Activated naive CD8-positive, alpha-beta T cell treated with anti-CD3 and anti-CD28 coated beads for 36 hours (primary cell): Measurements from ENCODE around the gene ETS1. TPM values are rescaled to one million over a fixed set of nuclear protein-coding genes. Genes with fewer than 3 reads are reported as not detected.
A peak's percentile ranks its signal among the peaks of the same experiment; 100 is the strongest.

Experiments used
- DNase-seq: peaks from one replicate; pipeline ENCODE4 v3.0.0; 2021
- H3K27ac Mint-ChIP-seq: one replicate; pipeline ENCODE4 v1.8.0; 2022; ENCODE audit warnings: mild to moderate bottlenecking, moderate library complexity, mixed read lengths
- H3K27me3 Mint-ChIP-seq: one replicate; pipeline ENCODE4 v1.8.0; 2022; ENCODE audit warnings: mild to moderate bottlenecking, mixed read lengths
- H3K36me3 Mint-ChIP-seq: one replicate; pipeline ENCODE4 v1.8.0; 2021; ENCODE audit warnings: mild to moderate bottlenecking, mixed read lengths
- H3K4me1 Mint-ChIP-seq: one replicate; pipeline ENCODE4 v1.8.0; 2021; ENCODE audit warnings: mixed read lengths
- H3K4me3 Mint-ChIP-seq: one replicate; pipeline ENCODE4 v1.8.0; 2022; ENCODE audit warnings: mild to moderate bottlenecking, moderate library complexity, mixed read lengths
- H3K9me3 Mint-ChIP-seq: one replicate; pipeline ENCODE4 v1.8.0; 2022; ENCODE audit warnings: mixed read lengths
- total RNA-seq, 2 experiments: library from RNA; stranded (reverse); gene quantifications; one replicate each; pipeline ENCODE4 v1.2.3, GENCODE V29; 2021

The ETS1 gene, protein sequence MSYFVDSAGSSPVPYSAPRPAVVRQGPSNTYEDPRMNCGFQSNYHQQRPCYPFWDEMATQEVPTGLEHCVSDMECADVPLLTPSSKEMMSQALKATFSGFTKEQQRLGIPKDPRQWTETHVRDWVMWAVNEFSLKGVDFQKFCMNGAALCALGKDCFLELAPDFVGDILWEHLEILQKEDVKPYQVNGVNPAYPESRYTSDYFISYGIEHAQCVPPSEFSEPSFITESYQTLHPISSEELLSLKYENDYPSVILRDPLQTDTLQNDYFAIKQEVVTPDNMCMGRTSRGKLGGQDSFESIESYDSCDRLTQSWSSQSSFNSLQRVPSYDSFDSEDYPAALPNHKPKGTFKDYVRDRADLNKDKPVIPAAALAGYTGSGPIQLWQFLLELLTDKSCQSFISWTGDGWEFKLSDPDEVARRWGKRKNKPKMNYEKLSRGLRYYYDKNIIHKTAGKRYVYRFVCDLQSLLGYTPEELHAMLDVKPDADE
- total RNA-seq, result 100 to 1,000 TPM; 426 to 430 TPM

DNA sequence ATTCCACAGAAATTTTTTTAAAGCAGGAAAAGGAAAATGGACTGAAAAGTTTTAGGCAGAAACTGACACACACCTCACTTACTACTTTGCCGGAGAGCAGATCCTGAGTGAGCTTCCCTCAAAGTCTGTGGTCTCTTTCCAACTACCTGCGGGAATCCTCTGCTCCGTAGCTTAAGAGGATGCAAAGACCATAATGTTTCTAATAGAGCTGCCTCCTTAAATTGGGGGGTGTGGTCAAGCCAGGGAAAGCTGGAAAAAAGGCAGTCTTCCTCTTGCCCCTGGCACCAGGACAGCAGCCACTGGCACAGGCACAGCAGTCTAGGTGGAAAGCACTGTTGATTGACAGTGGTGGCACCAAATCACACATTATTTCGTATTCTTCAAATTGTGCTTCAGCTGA lies at the start of gene ETS1:
Gene ETS1 (minus strand): TSS at position 144 of the 400 bp plus-strand sequence. CDS start 14,428 bp downstream, outside the sequence.
- DNase-seq, result no peak
- peaks cover 2% of the 10 kb centered on the region for H3K36me3 Mint-ChIP-seq
- H3K4me1 Mint-ChIP-seq, result peaks cover 25% of the 10 kb centered on the region
- no peak within 1 kb of the TSS for H3K27ac Mint-ChIP-seq
- no peaks in the 10 kb centered on the region for H3K27me3 Mint-ChIP-seq
- peaks cover 3% of the 10 kb centered on the region for H3K9me3 Mint-ChIP-seq
- H3K4me3 Mint-ChIP-seq, result no peak within 1 kb of the TSS

- DNase-seq, result no peak
- Mint-ChIP-seq H3K4me3 (no peak overlapping the region), H3K36me3 (peaks cover 2% of the 10 kb centered on the region), H3K27me3 (no peaks in the 10 kb centered on the region), H3K9me3 (no peaks in the 10 kb centered on the region), H3K27ac (no peak overlapping the region), H3K4me1 (peaks cover 35% of the 10 kb centered on the region)
Measured at GRCh38 chr11:128634395-128634794, 47.0 kb upstream of the ETS1 start.

DNA sequence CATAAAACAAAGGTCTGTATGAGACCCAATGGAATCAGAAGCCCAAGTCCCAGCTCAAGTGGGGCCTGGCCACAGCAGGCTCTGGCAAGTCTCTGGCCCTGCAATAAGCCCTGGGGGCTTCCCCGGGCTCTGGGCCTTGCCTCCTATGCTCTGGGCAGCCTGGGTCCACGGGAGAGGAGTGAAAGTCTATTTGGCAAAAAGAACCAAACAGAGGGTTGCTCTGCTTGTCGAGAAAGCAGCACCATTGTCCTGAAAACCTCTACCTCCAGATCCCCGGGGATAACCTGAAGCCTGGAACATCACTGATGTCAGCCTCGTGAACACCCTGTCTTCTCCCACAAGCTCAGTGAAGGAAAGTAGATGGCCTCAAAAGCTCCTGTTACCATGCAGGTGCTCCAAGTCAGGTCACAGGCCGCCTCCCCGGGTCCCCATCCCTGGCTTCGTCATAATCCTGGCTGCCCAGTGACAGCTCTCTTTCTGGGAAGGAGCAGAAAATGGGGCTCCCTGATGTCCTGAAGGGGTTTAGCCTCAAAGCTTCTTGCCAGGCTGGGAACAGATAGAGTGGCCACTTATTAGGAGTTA lies 46.1 kb upstream of the ETS1 start:
- no peak for DNase-seq
- H3K9me3 Mint-ChIP-seq, result no peaks in the 10 kb centered on the region
- H3K4me1 Mint-ChIP-seq, result peaks cover 42% of the 10 kb centered on the region
- H3K4me3 Mint-ChIP-seq, result no peak overlapping the region
- H3K36me3 Mint-ChIP-seq, result peaks cover 2% of the 10 kb centered on the region
- H3K27me3 Mint-ChIP-seq, result no peaks in the 10 kb centered on the region
- no peak overlapping the region for H3K27ac Mint-ChIP-seq

GRCh38 chr11:128632141-128632791 lies 44.9 kb upstream of the ETS1 start:
- Mint-ChIP-seq H3K9me3 (no peaks in the 10 kb centered on the region), H3K36me3 (peaks cover 2% of the 10 kb centered on the region), H3K27me3 (no peaks in the 10 kb centered on the region), H3K4me1 (peaks cover 50% of the 10 kb centered on the region), H3K4me3 (no peak overlapping the region), H3K27ac (peak overlapping the region; percentile 30)
- DNase-seq, result peak; percentile 41

DNA sequence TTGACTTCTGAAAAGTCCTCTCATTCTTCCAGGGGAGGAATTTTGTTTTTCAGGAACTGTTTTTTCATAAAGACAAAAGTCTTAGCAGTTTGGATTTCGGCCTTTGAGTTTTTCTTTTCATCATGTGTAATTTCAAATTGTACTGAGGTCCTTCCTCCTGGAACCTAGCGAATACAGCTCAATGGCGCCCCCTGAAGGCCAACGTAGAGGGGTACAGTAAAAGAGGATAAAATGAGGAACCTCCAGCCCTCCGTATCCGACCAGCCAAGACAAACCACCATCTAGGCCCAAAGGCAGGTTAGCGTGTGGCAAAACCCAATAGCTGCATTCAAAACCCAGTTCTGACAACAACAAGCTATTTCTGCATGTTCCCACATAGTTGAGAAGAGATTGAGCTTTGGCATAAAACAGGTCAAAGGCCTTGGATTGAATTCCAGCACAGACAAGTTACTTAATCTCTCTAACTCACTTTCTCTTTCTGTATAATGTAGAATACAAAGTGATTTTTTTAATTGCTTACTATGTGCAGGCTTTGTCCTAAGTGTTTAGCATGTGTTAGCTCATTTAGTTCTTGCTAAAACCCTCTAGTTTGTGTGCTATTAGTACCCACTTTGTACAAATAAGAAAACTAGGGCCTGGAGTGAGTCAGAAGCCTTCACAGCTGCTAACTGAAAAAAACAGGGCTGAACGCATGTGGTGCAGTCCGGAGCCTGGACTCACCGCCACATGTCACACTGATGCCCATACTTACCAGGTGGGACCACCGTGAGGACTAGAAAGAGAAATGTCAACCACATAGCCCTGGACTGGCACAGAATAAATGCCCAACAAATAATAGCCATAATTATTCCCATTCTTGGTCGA lies 43.2 kb upstream of the ETS1 start:
- H3K27me3 Mint-ChIP-seq, result no peaks in the 10 kb centered on the region
- DNase-seq, result peak; percentile 86
- peak overlapping the region; percentile 92 for H3K27ac Mint-ChIP-seq
- H3K36me3 Mint-ChIP-seq, result peaks cover 2% of the 10 kb centered on the region
- peak overlapping the region; percentile 69 for H3K4me3 Mint-ChIP-seq
- no peaks in the 10 kb centered on the region for H3K9me3 Mint-ChIP-seq
- H3K4me1 Mint-ChIP-seq, result peaks cover 66% of the 10 kb centered on the region

GRCh38 chr11:128629516-128630106 lies 42.3 kb upstream of the ETS1 start:
- Mint-ChIP-seq H3K36me3 (peaks cover 2% of the 10 kb centered on the region), H3K9me3 (no peaks in the 10 kb centered on the region), H3K4me3 (peak overlapping the region; percentile 71), H3K27ac (peak overlapping the region; percentile 92), H3K4me1 (peaks cover 76% of the 10 kb centered on the region), H3K27me3 (no peaks in the 10 kb centered on the region)
- no peak for DNase-seq

DNA sequence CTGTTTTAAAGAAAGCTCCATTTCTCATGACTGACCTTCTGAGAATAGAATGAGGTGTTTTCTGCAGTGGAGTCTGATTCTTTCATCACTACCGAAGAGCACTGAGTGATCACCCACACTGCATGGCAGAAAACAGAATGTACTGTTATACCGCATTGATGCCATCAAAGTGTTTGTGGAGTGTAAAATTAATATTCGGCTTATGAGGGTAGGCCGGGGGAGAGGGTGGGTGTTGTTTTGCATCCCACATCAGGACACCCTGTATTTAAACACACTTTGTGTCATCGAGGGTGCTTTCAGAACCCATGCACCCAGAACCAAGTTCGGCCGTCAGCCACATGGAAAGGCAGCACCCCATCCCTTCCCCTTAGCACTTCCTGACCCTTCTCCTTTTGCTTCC lies 41.3 kb upstream of the ETS1 start:
- peaks cover 82% of the 10 kb centered on the region for H3K4me1 Mint-ChIP-seq
- H3K27me3 Mint-ChIP-seq, result no peaks in the 10 kb centered on the region
- no peak for DNase-seq
- H3K27ac Mint-ChIP-seq, result peak overlapping the region; percentile 92
- peaks cover 2% of the 10 kb centered on the region for H3K36me3 Mint-ChIP-seq
- peak overlapping the region; percentile 71 for H3K4me3 Mint-ChIP-seq
- H3K9me3 Mint-ChIP-seq, result no peaks in the 10 kb centered on the region

DNA sequence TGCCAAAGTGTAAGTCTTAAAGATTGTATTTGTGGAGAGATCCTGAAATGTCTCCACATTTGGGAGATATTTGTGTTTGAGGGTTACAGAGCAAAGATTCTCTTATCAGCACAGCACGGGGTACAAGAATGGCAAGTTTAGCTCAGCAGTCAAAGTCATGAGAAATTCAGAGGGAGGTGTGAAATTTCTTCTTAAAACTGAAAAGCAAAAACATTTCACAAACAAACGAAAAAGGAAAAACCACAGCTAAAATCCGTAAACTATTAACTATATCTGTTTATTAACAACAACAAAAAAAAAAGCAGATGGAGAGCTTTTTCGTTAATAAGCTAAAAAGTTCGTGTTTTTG lies 40.9 kb upstream of the ETS1 start:
- H3K27me3 Mint-ChIP-seq, result no peaks in the 10 kb centered on the region
- no peaks in the 10 kb centered on the region for H3K9me3 Mint-ChIP-seq
- peaks cover 2% of the 10 kb centered on the region for H3K36me3 Mint-ChIP-seq
- DNase-seq, result no peak
- H3K27ac Mint-ChIP-seq, result peak overlapping the region; percentile 92
- peak overlapping the region; percentile 71 for H3K4me3 Mint-ChIP-seq
- H3K4me1 Mint-ChIP-seq, result peaks cover 86% of the 10 kb centered on the region

- H3K36me3 Mint-ChIP-seq, result peaks cover 2% of the 10 kb centered on the region
- H3K4me1 Mint-ChIP-seq, result peaks cover 91% of the 10 kb centered on the region
- peak overlapping the region; percentile 71 for H3K4me3 Mint-ChIP-seq
- H3K9me3 Mint-ChIP-seq, result no peaks in the 10 kb centered on the region
- H3K27ac Mint-ChIP-seq, result peak overlapping the region; percentile 92
- DNase-seq, result peak; percentile 52
- H3K27me3 Mint-ChIP-seq, result no peaks in the 10 kb centered on the region
Measured at GRCh38 chr11:128627666-128628324, 40.4 kb upstream of the ETS1 start.

DNA sequence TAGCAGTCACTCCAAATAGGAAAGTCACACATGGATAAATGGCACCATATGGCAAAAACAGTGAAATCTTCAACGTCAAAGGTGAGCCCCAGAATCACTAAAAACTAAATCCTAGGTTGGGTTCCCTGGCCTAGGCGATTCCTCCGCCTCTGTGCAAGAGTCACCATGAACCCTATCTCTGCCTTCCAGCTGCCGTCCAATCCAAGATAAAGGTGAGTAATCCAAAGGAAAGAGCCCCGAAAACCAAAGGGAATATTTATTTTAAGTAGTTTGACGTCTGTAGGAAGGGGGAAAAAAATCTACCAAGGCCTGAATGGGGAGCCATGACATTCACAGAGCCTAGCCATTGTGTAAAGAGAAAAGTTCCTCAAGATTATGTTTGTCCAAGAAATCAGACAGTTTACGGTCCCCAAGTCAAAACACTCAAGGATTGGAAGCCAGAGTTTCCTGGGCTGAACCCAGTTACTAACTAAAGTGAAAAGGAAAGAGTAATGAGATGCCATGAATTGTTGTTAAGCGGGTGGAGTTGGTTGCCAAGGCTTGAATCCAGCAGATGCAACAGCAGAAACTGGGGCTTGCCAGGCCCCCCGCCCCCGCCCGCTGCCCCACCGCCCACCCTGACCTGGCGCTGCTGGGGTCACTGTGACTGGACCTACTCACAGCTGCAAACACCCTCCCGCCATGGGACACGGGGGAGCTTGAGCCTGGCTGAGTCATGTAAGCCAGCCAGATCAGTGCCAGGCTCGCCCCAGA lies 39.7 kb upstream of the ETS1 start:
- no peak for DNase-seq
- peaks cover 2% of the 10 kb centered on the region for H3K36me3 Mint-ChIP-seq
- H3K4me1 Mint-ChIP-seq, result peaks cover 93% of the 10 kb centered on the region
- H3K4me3 Mint-ChIP-seq, result peak overlapping the region; percentile 71
- H3K27ac Mint-ChIP-seq, result peak overlapping the region; percentile 98
- H3K9me3 Mint-ChIP-seq, result no peaks in the 10 kb centered on the region
- H3K27me3 Mint-ChIP-seq, result no peaks in the 10 kb centered on the region

- no peaks in the 10 kb centered on the region for H3K9me3 Mint-ChIP-seq
- peak overlapping the region; percentile 50 for H3K4me3 Mint-ChIP-seq
- no peaks in the 10 kb centered on the region for H3K36me3 Mint-ChIP-seq
- DNase-seq, result no peak
- peak overlapping the region; percentile 98 for H3K27ac Mint-ChIP-seq
- peaks cover 90% of the 10 kb centered on the region for H3K4me1 Mint-ChIP-seq
- H3K27me3 Mint-ChIP-seq, result no peaks in the 10 kb centered on the region
Measured at GRCh38 chr11:128625746-128626145, 38.4 kb upstream of the ETS1 start.

DNA sequence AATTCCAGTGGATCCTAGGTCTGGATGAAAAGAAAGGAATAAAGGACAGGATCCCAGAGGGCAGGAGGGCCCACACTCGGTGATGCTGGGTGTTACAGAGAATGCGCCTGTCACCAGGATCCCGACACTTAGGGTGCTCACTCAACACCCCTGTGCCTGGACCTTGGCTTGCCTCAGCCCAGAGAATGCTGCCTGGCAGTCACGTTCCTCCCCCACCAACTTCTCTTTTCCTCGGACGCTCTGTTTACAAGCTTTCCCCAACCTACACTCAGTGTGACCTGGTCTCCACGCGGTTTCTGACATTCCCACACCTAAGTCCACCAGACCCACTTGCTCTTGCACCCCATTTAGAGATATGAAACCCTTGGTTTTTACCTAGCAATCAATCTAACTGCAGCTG lies 38.0 kb upstream of the ETS1 start:
- Mint-ChIP-seq H3K27ac (peak overlapping the region; percentile 98), H3K27me3 (no peaks in the 10 kb centered on the region), H3K4me1 (peaks cover 91% of the 10 kb centered on the region), H3K36me3 (no peaks in the 10 kb centered on the region), H3K4me3 (peak overlapping the region; percentile 50), H3K9me3 (no peaks in the 10 kb centered on the region)
- DNase-seq, result no peak
